Retinal pigment epithelial cell (primary cell): ENCODE measurements around the gene GPATCH8.
A peak's percentile ranks its signal among the peaks of the same experiment; 100 is the strongest.
"Not testable (repeated sequence)": the region's sequence is repeated elsewhere in the genome, so short reads cannot be mapped to it uniquely, and the experiment has no call there.

Experiments
- DNase-seq: peaks from one replicate; pipeline ENCODE4 v3.0.0-alpha.2; 2010; ENCODE audit warnings: low read depth
- H3K4me3 ChIP-seq: 2 replicates; pipeline ENCODE4 v1.5.1; 2011; ENCODE audit warnings: mild to moderate bottlenecking, low read length, control low read depth, moderate library complexity
- TF ChIP-seq, protein P1 (sequence below): conservative IDR thresholded peaks from 2 replicates; pipeline ENCODE4 v1.5.1; 2011; ENCODE audit warnings: low read depth, low read length, control low read depth, inconsistent platforms

Gene GPATCH8

DNA sequence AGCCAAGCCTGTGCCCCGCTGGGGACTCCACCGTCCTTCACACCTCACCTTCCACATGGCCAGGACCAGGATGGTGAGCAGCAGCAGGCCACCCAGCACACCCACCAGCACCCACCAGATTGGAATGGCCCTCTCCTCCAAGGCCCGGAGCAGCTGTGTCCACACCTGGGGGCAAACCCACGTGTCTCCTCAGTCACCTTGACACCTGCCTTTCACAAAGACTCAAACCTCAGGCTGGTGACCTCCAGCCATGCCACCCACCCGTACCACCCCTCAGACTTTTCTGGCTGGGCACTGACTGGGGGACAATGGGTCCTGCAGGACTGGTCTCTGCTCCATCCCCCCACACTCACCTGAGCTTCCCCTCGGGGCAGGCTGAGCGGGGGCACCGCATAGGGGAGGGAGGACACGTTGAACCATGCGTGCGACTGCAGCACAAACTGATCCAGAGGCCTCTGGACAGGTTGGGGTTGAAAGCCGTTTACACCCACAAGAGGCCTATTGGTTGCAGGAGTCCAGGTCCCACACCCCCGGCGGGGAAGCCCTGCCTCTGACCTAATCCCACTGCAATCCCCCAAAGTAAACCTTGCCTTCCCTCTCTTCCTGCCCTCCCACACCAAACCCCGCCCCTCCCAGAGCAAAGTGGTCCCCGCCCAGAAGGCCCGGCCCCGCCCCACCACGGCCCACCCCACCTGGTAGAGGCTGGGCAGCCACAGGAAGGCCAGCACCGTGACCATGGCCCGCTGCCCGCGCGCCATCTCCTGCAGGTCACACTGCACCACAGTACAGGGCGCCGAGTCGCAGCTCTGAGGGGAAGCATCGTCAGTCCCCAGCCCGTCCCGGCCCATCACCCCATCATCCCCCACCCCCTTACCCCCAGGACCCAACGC, 128.7 kb downstream of the GPATCH8 start:
- H3K4me3 ChIP-seq: no peak overlapping the region
- TF ChIP-seq, protein P1, sequence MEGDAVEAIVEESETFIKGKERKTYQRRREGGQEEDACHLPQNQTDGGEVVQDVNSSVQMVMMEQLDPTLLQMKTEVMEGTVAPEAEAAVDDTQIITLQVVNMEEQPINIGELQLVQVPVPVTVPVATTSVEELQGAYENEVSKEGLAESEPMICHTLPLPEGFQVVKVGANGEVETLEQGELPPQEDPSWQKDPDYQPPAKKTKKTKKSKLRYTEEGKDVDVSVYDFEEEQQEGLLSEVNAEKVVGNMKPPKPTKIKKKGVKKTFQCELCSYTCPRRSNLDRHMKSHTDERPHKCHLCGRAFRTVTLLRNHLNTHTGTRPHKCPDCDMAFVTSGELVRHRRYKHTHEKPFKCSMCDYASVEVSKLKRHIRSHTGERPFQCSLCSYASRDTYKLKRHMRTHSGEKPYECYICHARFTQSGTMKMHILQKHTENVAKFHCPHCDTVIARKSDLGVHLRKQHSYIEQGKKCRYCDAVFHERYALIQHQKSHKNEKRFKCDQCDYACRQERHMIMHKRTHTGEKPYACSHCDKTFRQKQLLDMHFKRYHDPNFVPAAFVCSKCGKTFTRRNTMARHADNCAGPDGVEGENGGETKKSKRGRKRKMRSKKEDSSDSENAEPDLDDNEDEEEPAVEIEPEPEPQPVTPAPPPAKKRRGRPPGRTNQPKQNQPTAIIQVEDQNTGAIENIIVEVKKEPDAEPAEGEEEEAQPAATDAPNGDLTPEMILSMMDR: no peak
- DNase-seq: no peak

DNA sequence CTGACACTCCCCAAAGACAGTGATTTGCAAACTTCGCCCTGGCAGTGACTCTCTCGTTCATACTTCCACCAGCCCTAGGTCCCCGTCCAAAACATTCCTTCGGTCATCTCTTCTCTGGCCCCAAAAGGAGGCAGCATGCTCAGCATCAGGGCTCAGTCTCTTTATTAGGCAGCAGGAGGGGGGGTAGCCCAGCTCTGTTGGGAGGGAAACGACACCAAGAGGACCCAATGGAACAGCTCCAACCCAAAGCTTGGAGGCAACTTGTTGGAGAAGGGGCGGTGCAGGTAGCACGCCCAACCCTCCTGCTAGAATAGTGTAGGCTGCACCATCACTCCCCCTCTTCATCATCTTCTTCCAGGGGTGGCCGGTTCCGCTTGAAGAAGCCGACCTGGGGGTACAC, 131.2 kb downstream of the GPATCH8 start:
- no peak overlapping the region for H3K4me3 ChIP-seq
- TF ChIP-seq, protein P1: no peak
- DNase-seq: no peak

DNA sequence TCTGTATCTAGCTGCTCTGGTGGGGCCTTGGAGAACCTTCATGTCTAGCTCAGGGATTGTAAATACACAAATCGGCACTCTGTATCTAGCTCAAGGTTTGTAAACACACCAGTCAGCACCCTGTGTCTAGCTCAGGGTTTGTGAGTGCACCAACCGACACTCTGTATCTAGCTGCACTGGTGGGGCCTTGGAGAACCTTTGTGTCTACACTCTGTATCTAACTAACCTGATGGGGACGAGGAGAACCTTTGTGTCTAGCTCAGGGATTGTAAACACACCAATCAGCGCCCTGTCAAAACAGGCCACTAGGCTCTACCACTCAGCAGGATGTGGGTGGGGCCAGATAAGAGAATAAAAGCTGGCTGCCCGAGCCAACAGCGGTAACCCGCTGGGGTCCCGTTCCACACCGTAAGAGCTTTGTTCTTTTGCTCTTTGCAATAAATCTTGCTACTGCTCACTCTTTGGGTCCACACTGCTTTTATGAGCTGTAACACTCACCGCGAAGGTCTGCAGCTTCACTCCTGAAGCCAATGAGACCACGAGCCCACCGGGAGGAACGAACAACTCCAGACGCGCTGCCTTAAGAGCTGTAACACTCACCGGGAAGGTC, 133.7 kb downstream of the GPATCH8 start:
- not testable (repeated sequence) for DNase-seq

DNA sequence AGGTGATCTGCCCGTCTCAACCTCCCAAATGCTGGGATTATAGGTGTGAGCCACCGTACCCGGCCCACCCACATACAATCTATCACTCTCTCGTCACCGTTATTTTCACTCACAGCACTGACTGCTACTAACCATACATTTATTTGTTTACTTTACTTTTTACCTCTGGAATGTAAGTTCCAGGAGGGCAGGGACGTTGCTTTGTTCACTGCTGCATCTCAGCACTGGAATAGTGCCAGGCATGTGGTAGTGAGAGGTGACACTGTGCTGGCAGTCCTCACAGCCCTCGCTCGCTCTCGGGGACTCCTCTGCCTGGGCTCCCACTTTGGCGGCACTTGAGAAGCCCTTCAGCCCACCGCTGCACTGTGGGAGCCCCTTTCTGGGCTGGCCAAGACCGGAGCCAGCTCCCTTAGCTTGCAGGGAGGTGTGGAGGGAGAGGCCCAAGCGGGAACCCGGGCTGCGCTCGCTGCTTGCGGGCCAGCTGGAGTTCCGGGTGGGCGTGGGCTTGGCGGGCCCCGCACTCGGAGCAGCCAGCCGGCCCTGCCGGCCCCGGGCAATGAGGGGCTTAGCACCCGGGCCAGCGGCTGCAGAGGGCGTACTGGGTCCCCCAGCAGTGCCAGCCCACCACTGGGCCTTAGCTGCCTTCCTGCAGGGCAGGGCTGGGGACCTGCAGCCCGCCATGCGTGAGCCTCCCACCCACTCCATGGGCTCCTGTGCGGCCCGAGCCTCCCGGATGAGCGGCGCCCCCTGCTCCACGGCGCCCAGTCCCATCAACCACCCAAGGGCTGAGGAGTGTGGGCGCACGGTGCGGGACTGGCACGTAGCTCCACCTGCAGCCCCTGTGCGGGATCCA, 134.6 kb downstream of the GPATCH8 start:
- not testable (repeated sequence) for DNase-seq, H3K4me3 ChIP-seq

More for the DNA sequence above, 133.7 kb downstream of the GPATCH8 start:
- not testable (repeated sequence) for H3K4me3 ChIP-seq

GRCh38 chr17:44367231-44367979, 135.8 kb downstream of the GPATCH8 start:
- TF ChIP-seq, protein P1: no peak
- H3K4me3 ChIP-seq: no peak overlapping the region
- DNase-seq: no peak

- not testable (repeated sequence) for H3K4me3 ChIP-seq, DNase-seq
These were observed 138.2 kb downstream of the GPATCH8 start for GRCh38 chr17:44365051-44365450.

- TF ChIP-seq, protein P1: peak; percentile 41
- peak within 1 kb of the TSS; percentile 71 for H3K4me3 ChIP-seq
- DNase-seq: no peak
These were observed 139.5 kb downstream of the GPATCH8 start, which contains the start of gene FAM171A2 for GRCh38 chr17:44363613-44364159. TSS of gene FAM171A2 (minus strand) at chr17:44363853. CDS start at chr17:44363714, 139 bp downstream.
